ENCODE results near the gene AGBL4.
A peak's percentile ranks its signal among the peaks of the same experiment; 100 is the strongest.

The AGBL4 gene

DNA sequence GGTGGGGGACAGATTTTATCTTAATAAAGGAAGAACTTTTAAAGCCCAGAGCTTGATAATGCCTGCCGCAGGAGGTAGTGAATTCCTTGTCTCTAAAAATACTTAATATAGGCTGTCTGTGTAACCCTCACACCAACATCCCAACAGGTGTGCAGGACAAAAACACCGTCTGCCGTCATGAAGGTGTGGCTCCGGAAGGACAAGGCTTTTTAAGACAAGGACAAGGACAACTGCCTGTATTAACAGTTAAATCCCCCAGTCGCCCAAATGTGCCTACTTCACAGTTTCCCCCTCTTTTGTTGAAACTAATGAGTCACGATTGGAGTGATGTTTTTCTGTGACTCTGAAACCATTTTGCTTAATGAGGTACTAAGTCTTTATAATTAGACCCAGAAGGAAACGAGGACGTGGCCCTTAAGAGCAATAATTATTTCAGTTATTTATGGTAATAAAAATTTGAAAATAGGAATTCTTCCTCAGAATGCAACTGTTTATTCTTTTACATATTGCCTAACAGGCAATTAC is 1524.5 kb downstream of the AGBL4 start:
- no peak for DNase-seq

DNA sequence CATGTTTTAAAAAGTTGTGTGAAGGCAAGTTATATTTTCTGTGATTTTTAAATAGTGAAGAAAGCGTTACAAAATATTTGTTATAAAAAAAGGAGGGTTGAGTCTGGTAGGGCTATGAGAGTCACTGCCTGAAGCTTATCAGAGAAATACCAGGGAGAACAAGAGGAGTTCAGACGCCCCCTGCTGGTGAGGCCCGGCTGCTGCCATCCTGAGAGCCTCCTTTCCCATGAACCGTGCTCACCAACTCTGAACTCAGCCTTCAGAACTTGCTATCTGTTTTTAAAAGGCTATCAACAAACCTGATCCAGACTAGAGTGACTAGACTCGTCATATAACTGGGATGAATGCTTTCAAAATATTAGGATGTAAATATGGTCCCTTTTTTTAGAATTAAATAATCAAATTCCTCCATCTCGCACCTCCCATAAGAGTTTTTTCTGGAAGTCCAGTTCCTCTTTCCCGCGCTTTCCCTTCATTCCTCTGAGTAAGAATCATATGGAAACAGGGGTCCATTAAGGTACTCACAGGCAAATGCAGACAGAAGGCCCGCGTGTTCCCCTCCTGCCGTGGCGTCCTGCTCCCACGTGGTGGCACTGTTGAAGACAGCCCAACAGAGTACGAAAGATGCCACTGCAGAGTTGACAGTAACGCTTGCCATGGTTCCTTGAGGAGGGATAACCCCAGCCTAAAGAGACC is 1525.5 kb downstream of the AGBL4 start:
- DNase-seq: peak; percentile 37

DNA sequence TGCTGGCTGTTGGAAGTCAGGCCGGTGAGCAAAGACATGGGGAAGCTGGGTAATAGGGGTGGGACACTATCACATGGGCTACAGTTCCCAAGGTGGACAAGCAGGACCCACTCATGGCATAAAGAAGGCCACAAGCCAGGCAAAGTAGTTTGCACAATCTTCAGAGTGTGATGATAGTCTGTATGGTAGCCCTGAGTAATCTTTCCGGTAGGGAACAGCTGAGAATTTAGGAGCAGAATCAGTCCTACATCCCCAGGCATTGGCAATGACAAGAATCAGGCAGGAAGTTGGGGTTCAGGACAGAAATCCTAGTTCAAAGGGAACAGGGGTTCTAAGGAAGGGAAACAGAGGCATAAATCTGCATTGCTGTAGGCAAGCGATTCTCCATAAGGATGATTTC is 1527.8 kb downstream of the AGBL4 start:
- DNase-seq: no peak

DNA sequence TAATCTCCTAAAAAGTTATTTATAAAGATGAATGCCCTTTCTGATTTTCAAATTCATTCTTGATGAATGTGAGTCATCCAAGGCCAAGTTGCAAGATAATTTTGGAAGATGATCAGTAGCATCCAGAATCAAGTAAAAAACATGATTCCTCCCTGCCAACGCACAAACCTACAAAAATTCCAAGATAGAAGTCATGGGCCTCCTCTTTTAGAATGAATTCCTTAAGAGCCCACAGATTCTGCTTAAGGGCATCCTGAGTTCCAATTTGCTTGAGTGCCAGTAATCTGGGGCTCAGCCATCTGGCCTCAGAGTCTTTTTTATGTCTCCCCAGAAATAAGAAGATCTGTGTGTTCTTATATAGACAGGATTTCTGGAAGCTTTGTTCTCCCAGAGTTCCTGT is 1528.6 kb downstream of the AGBL4 start:
- no peak for DNase-seq

DNA sequence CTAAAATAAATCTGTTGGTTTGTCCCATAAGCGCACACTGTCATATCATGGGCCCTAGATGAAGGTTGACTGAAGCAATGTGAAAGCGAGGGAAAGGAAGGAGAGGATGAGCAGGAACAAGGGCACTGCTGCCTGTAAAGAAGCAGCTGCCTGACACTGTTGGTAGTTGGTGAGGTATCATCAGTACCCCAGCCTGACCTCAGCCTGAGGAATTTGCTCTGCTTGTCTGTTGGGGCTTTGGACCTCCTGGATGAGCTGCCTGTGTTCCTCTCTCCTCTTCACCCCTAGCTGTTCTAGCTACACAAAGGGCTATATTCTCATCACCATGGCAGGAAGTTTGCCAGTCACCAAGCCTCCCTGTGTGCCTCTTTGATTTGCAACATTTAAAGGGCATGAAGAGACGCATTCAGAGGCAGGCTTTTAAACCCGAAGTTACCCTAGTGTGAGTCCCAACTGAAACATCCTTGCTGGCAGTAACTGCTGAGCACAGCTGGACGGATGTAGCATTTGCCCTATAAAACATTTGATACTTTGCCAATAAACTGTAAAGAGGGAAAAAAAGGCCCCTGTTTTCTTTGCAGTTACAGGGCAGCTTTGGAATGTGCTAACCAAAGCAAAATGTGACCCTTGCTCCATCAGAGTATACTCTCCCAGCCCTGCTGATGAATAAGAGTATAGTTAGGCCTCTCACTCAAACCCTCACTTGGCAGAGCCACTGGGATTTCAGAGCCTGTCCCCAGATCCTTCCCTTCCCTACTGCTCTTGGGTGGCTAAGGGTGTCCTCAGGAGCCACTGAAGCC is 1529.6 kb downstream of the AGBL4 start:
- DNase-seq: no peak

- no peak for DNase-seq
Measured at GRCh38 chr1:48493041-48493440, 1530.7 kb downstream of the AGBL4 start.

GRCh38 chr1:48492392-48492791 is 1531.4 kb downstream of the AGBL4 start:
- DNase-seq: no peak

GRCh38 chr1:48488721-48489120 is 1535.0 kb downstream of the AGBL4 start:
- DNase-seq: no peak

Measured in NCI-H510A treated with DMSO at 0.1 percent for 48 hours (cell line).